ENCODE measurements around the gene PARN.
"Not testable (repeated sequence)": the region's sequence is repeated elsewhere in the genome, so short reads cannot be mapped to it uniquely, and the experiment has no call there.

The PARN gene

GRCh38 chr16:14395710-14396304, 234.3 kb downstream of the PARN start:
- DNase-seq: not testable (repeated sequence)

- no peak for DNase-seq
These were observed 235.2 kb downstream of the PARN start for GRCh38 chr16:14394834-14395233.

GRCh38 chr16:14392960-14393359, 237.1 kb downstream of the PARN start:
- DNase-seq: no peak

- DNase-seq: no peak
These were observed 240.7 kb downstream of the PARN start for GRCh38 chr16:14389359-14389758.

- DNase-seq: no peak
These were observed 241.8 kb downstream of the PARN start for GRCh38 chr16:14388243-14388642.

GRCh38 chr16:14386115-14386514, 243.9 kb downstream of the PARN start:
- DNase-seq: no peak

Data from stimulated activated CD8-positive, alpha-beta memory T cell treated with anti-CD3 and anti-CD28 coated beads, Interleukin-4, amount 100 ng/mL, for 48 hours (primary cell).